Measurements from ENCODE around the gene DYRK2.

Gene DYRK2

DNA sequence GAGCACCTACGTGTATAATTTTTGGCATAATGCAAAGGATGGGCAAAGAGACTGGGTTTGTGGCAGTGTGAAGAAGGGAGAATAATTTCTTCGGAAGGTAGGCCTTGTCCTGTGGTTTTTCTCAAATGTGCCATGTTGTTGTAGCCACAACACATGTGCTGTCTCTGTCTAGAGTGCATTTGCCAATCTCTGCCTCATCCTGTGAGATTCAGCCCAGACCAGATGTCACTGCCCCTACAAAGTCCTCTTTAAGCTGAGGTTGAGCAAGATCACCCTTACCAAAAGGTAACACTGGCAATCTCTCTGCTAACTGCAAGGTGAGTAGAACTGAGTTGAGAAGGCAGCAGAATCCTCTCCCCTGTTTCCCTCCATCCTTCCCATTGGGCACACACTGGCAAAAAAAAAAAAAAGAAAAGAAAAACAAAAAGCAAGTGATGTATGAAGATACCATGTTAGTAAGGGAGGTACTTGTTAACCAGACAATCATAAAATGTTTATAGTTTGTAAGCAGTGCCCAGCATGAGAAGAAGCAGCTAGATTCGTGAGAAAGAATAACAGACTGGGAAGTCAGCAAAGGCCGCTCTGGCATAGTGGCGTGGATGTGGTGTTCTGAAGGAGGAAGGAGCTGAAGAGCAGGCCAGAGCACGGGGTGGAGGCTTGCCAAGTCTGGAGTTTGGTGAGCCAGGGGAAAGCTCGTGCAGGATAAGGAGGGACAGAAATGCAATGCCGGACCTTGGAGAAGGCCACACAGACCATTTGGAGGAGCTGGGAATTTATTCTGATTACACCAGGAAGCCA, 18.9 kb downstream of the DYRK2 start:
- Histone ChIP-seq H2BK12ac (ENCODE audit: low read length) (no peak overlapping the region), H3K18ac (ENCODE audit: low read length) (no peak overlapping the region), H3K4me2 (ENCODE audit: insufficient read depth, low read length, poor library complexity, severe bottlenecking) (no peak overlapping the region), H3K27me3 (ENCODE audit: control insufficient read depth in 3 of 3, insufficient read depth in 3 of 3, low read depth in 1 of 3, low read length in 3 of 3) (no peaks in the 10 kb centered on the region), H2AFZ (ENCODE audit: low read length) (no peak overlapping the region), H3K36me3 (replicated peaks in 1 of 2; ENCODE audit: control insufficient read depth in 2 of 2, insufficient read depth in 2 of 2, low read length in 2 of 2) (peaks cover 2 to 18% of the 10 kb centered on the region in 2 donors), H4K8ac (ENCODE audit: low read depth, low read length) (no peak overlapping the region), H3K4ac (ENCODE audit: low read length) (no peak overlapping the region), H2BK5ac (ENCODE audit: low read length) (no peak overlapping the region), H3K23ac (ENCODE audit: low read depth, low read length, poor library complexity) (no peak overlapping the region), H2BK120ac (ENCODE audit: low read depth, low read length) (no peak overlapping the region), H2AK5ac (ENCODE audit: low read depth, low read length) (no peak overlapping the region), H3K79me1 (ENCODE audit: low read depth, low read length) (no peaks in the 10 kb centered on the region), H3K4me1 (ENCODE audit: control insufficient read depth in 2 of 2, insufficient read depth in 1 of 2, low read depth in 1 of 2, low read length in 2 of 2) (peaks cover 0 to 3% of the 10 kb centered on the region in 2 donors), H3K27ac (replicated peaks; ENCODE audit: low read length) (no peak overlapping the region), H3K9ac (ENCODE audit: low read depth, low read length, poor library complexity) (no peak overlapping the region), H3K14ac (ENCODE audit: low read length) (no peak overlapping the region), H4K91ac (ENCODE audit: low read depth, low read length, poor library complexity) (no peak overlapping the region), H3K9me3 (replicated peaks in 1 of 2; ENCODE audit: control insufficient read depth in 2 of 2, insufficient read depth in 1 of 2, low read depth in 1 of 2, low read length in 2 of 2) (no peaks in the 10 kb centered on the region), H2BK15ac (ENCODE audit: low read length) (no peak overlapping the region), H3K4me3 (ENCODE audit: low read length in 2 of 2) (no peak overlapping the region)
- no peak for DNase-seq (ENCODE audit: low spot score)
- no CpG with 5 or more reads among the region's 8 CpGs for WGBS, 2 donors (ENCODE audit: extremely low coverage in 2 of 2, insufficient read length in 2 of 2, insufficient replicate concordance in 1 of 2)

GRCh38 chr12:67669217-67669933, 20.8 kb downstream of the DYRK2 start:
- H3K27me3 ChIP-seq (ENCODE audit: control insufficient read depth in 3 of 3, insufficient read depth in 3 of 3, low read depth in 1 of 3, low read length in 3 of 3), result no peaks in the 10 kb centered on the region
- no peak overlapping the region for H4K91ac ChIP-seq (ENCODE audit: low read depth, low read length, poor library complexity)
- no CpG with 5 or more reads among the region's 6 CpGs for WGBS, 2 donors (ENCODE audit: extremely low coverage in 2 of 2, insufficient read length in 2 of 2, insufficient replicate concordance in 1 of 2)

GRCh38 chr12:67669934-67670631, 21.5 kb downstream of the DYRK2 start:
- H3K4me3 ChIP-seq (ENCODE audit: low read length in 2 of 2), result no peak overlapping the region
- H2BK15ac ChIP-seq (ENCODE audit: low read length), result no peak overlapping the region
- peaks cover 5 to 12% of the 10 kb centered on the region in 2 donors for H3K9me3 ChIP-seq (replicated peaks in 1 of 2; ENCODE audit: control insufficient read depth in 2 of 2, insufficient read depth in 1 of 2, low read depth in 1 of 2, low read length in 2 of 2)
- H2BK5ac ChIP-seq (ENCODE audit: low read length), result no peak overlapping the region
- no peak overlapping the region for H3K23ac ChIP-seq (ENCODE audit: low read depth, low read length, poor library complexity)
- no peaks in the 10 kb centered on the region for H3K27me3 ChIP-seq (ENCODE audit: control insufficient read depth in 3 of 3, insufficient read depth in 3 of 3, low read depth in 1 of 3, low read length in 3 of 3)
- no peak overlapping the region for H3K4ac ChIP-seq (ENCODE audit: low read length)
- peaks cover 0 to 2% of the 10 kb centered on the region in 2 donors for H3K36me3 ChIP-seq (replicated peaks in 1 of 2; ENCODE audit: control insufficient read depth in 2 of 2, insufficient read depth in 2 of 2, low read length in 2 of 2)
- H4K8ac ChIP-seq (ENCODE audit: low read depth, low read length), result no peak overlapping the region
- WGBS, 2 donors (ENCODE audit: extremely low coverage in 2 of 2, insufficient read length in 2 of 2, insufficient replicate concordance in 1 of 2), result no CpG with 5 or more reads among the region's 4 CpGs
- peaks cover 0 to 3% of the 10 kb centered on the region in 2 donors for H3K4me1 ChIP-seq (ENCODE audit: control insufficient read depth in 2 of 2, insufficient read depth in 1 of 2, low read depth in 1 of 2, low read length in 2 of 2)
- H2BK120ac ChIP-seq (ENCODE audit: low read depth, low read length), result no peak overlapping the region
- no peak overlapping the region for H3K27ac ChIP-seq (replicated peaks; ENCODE audit: low read length)
- H3K9ac ChIP-seq (ENCODE audit: low read depth, low read length, poor library complexity), result no peak overlapping the region
- H3K18ac ChIP-seq (ENCODE audit: low read length), result no peak overlapping the region
- no peak for DNase-seq (ENCODE audit: low spot score)
- H3K4me2 ChIP-seq (ENCODE audit: insufficient read depth, low read length, poor library complexity, severe bottlenecking), result no peak overlapping the region
- no peak overlapping the region for H2BK12ac ChIP-seq (ENCODE audit: low read length)
- H3K79me1 ChIP-seq (ENCODE audit: low read depth, low read length), result no peaks in the 10 kb centered on the region
- H2AK5ac ChIP-seq (ENCODE audit: low read depth, low read length), result no peak overlapping the region
- no peak overlapping the region for H4K91ac ChIP-seq (ENCODE audit: low read depth, low read length, poor library complexity)
- no peak overlapping the region for H2AFZ ChIP-seq (ENCODE audit: low read length)
- no peak overlapping the region for H3K14ac ChIP-seq (ENCODE audit: low read length)

More at GRCh38 chr12:67669217-67669933, 20.8 kb downstream of the DYRK2 start:
- Histone ChIP-seq H3K23ac (ENCODE audit: low read depth, low read length, poor library complexity) (no peak overlapping the region), H2AFZ (ENCODE audit: low read length) (no peak overlapping the region), H3K36me3 (replicated peaks in 1 of 2; ENCODE audit: control insufficient read depth in 2 of 2, insufficient read depth in 2 of 2, low read length in 2 of 2) (peaks cover 0 to 2% of the 10 kb centered on the region in 2 donors), H3K4me2 (ENCODE audit: insufficient read depth, low read length, poor library complexity, severe bottlenecking) (no peak overlapping the region), H4K8ac (ENCODE audit: low read depth, low read length) (no peak overlapping the region), H3K27ac (replicated peaks; ENCODE audit: low read length) (no peak overlapping the region), H3K9me3 (replicated peaks in 1 of 2; ENCODE audit: control insufficient read depth in 2 of 2, insufficient read depth in 1 of 2, low read depth in 1 of 2, low read length in 2 of 2) (peaks cover 0 to 8% of the 10 kb centered on the region in 2 donors), H3K79me1 (ENCODE audit: low read depth, low read length) (no peaks in the 10 kb centered on the region), H3K9ac (ENCODE audit: low read depth, low read length, poor library complexity) (no peak overlapping the region), H2BK5ac (ENCODE audit: low read length) (no peak overlapping the region), H3K14ac (ENCODE audit: low read length) (no peak overlapping the region), H3K4me3 (ENCODE audit: low read length in 2 of 2) (no peak overlapping the region), H3K4ac (ENCODE audit: low read length) (no peak overlapping the region), H3K18ac (ENCODE audit: low read length) (no peak overlapping the region), H3K4me1 (ENCODE audit: control insufficient read depth in 2 of 2, insufficient read depth in 1 of 2, low read depth in 1 of 2, low read length in 2 of 2) (peaks cover 0 to 3% of the 10 kb centered on the region in 2 donors), H2AK5ac (ENCODE audit: low read depth, low read length) (no peak overlapping the region), H2BK120ac (ENCODE audit: low read depth, low read length) (no peak overlapping the region), H2BK12ac (ENCODE audit: low read length) (no peak overlapping the region), H2BK15ac (ENCODE audit: low read length) (no peak overlapping the region)
- DNase-seq (ENCODE audit: low spot score), result no peak

GRCh38 chr12:67671419-67671818, 22.9 kb downstream of the DYRK2 start:
- Histone ChIP-seq H2BK15ac (ENCODE audit: low read length) (no peak overlapping the region), H3K9me3 (replicated peaks in 1 of 2; ENCODE audit: control insufficient read depth in 2 of 2, insufficient read depth in 1 of 2, low read depth in 1 of 2, low read length in 2 of 2) (peaks cover 5 to 12% of the 10 kb centered on the region in 2 donors), H3K9ac (ENCODE audit: low read depth, low read length, poor library complexity) (no peak overlapping the region), H3K36me3 (replicated peaks in 1 of 2; ENCODE audit: control insufficient read depth in 2 of 2, insufficient read depth in 2 of 2, low read length in 2 of 2) (peaks cover 0 to 2% of the 10 kb centered on the region in 2 donors), H3K27me3 (ENCODE audit: control insufficient read depth in 3 of 3, insufficient read depth in 3 of 3, low read depth in 1 of 3, low read length in 3 of 3) (no peaks in the 10 kb centered on the region), H2AFZ (ENCODE audit: low read length) (no peak overlapping the region), H2BK12ac (ENCODE audit: low read length) (no peak overlapping the region), H3K18ac (ENCODE audit: low read length) (no peak overlapping the region), H4K91ac (ENCODE audit: low read depth, low read length, poor library complexity) (no peak overlapping the region), H4K8ac (ENCODE audit: low read depth, low read length) (no peak overlapping the region), H3K4me1 (ENCODE audit: control insufficient read depth in 2 of 2, insufficient read depth in 1 of 2, low read depth in 1 of 2, low read length in 2 of 2) (no peaks in the 10 kb centered on the region), H3K27ac (replicated peaks; ENCODE audit: low read length) (no peak overlapping the region), H3K4me3 (ENCODE audit: low read length in 2 of 2) (no peak overlapping the region), H2AK5ac (ENCODE audit: low read depth, low read length) (no peak overlapping the region), H3K79me1 (ENCODE audit: low read depth, low read length) (no peaks in the 10 kb centered on the region), H2BK120ac (ENCODE audit: low read depth, low read length) (no peak overlapping the region), H3K14ac (ENCODE audit: low read length) (no peak overlapping the region), H2BK5ac (ENCODE audit: low read length) (no peak overlapping the region), H3K4ac (ENCODE audit: low read length) (no peak overlapping the region), H3K23ac (ENCODE audit: low read depth, low read length, poor library complexity) (no peak overlapping the region), H3K4me2 (ENCODE audit: insufficient read depth, low read length, poor library complexity, severe bottlenecking) (no peak overlapping the region)
- no peak for DNase-seq (ENCODE audit: low spot score)
- no CpG with 5 or more reads among the region's 2 CpGs for WGBS, 2 donors (ENCODE audit: extremely low coverage in 2 of 2, insufficient read length in 2 of 2, insufficient replicate concordance in 1 of 2)
